MM.1S (cell line): ENCODE measurements around the gene CYTH1.

ENCODE experiments used
- CTCF ChIP-seq: fragments of 300-600 bp; sonication (generic); IDR thresholded peaks from 2 replicates; pipeline ENCODE4 v1.5.1; 2016; ENCODE audit warnings: antibody characterized with exemption, low read length, mixed read lengths
- EZH2 ChIP-seq: fragments of 300-600 bp; sonication (generic); optimal IDR thresholded peaks from 2 replicates; pipeline ENCODE3; 2017; ENCODE audit warnings: low read depth, mild to moderate bottlenecking, antibody characterized with exemption, low read length, mixed read lengths
- EZH2phosphoT487 ChIP-seq: fragments of 300-600 bp; sonication (generic); IDR thresholded peaks from 2 replicates; pipeline ENCODE4 v1.6.1; 2018; ENCODE audit warnings: antibody characterized with exemption, low read length

DNA sequence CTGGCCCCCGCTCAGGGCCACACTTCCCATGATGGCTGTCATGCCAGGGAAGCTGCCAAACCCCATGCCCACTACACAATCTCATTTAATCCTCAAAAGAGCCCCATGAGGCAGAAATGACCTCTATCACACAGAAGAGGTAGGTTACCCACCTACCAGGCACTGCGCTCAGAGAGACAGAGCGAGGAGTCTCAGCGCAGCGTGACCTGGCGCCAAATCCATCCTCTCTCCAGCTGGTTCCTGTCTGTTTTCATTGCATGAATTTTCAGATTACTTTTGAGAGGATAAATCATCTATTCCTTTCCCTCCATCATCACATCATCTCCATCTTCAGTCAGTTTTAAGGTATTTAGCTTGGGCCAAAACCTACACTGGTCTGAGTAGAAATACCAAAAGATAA, 103.4 kb downstream of the CYTH1 start:
- TF ChIP-seq CTCF (no peak), EZH2phosphoT487 (no peak), EZH2 (no peak)
